GM23338 (cell line): Measurements from ENCODE around the gene NUAK2. TPM values are rescaled to one million over a fixed set of nuclear protein-coding genes. Genes with fewer than 3 reads are reported as not detected.

ENCODE experiments used
- ATAC-seq: fragments of 200-7000 bp; cut with Tn5 transposase; 3 replicates; pipeline ENCODE4 v1.9.1; 2020
- DNase-seq: peaks from one replicate; pipeline ENCODE4 v3.0.0-alpha.2; 2015; ENCODE audit warnings: low spot score
- H2AFZ ChIP-seq: fragments of 200-600 bp; sonication (generic); 2 replicates; pipeline ENCODE4 v1.8.0; 2016; ENCODE audit warnings: antibody characterized with exemption, mild to moderate bottlenecking, moderate library complexity
- H3F3A ChIP-seq: fragments of 200-600 bp; sonication (generic); replicated peaks from 2 replicates; pipeline ENCODE4 v1.8.0; 2017; ENCODE audit warnings: antibody characterized with exemption, mixed run types, low read depth
- H3K27ac ChIP-seq: fragments of 200-600 bp; sonication (generic); 2 replicates; pipeline ENCODE4 v1.6.1; 2016; ENCODE audit warnings: low read depth
- H3K27me3 ChIP-seq: fragments of 200-600 bp; sonication (generic); 2 replicates; pipeline ENCODE4 v1.8.0; 2016; ENCODE audit warnings: mild to moderate bottlenecking, mixed run types, moderate library complexity; ENCODE audit not compliant: insufficient read depth
- H3K36me3 ChIP-seq: fragments of 200-600 bp; sonication (generic); 2 replicates; pipeline ENCODE4 v1.8.0; 2016; ENCODE audit warnings: mild to moderate bottlenecking; ENCODE audit not compliant: insufficient read depth
- H3K4me1 ChIP-seq: fragments of 200-600 bp; sonication (generic); 2 replicates; pipeline ENCODE4 v1.8.0; 2016; ENCODE audit warnings: mild to moderate bottlenecking, moderate library complexity; ENCODE audit not compliant: insufficient read depth
- H3K4me2 ChIP-seq: fragments of 200-600 bp; sonication (generic); 2 replicates; pipeline ENCODE4 v1.7.1; 2017; ENCODE audit warnings: mixed run types
- H3K4me3 ChIP-seq: fragments of 200-600 bp; sonication (generic); 2 replicates; pipeline ENCODE4 v1.6.1; 2016; ENCODE audit warnings: mixed run types
- H3K79me2 ChIP-seq: fragments of 200-600 bp; sonication (generic); replicated peaks from 2 replicates; pipeline ENCODE4 v1.8.0; 2017; ENCODE audit warnings: mild to moderate bottlenecking; ENCODE audit not compliant: insufficient read depth
- H3K9me2 ChIP-seq: fragments of 200-600 bp; sonication (generic); 2 replicates; pipeline ENCODE4 v1.8.0; 2017; ENCODE audit not compliant: insufficient read depth
- H4K20me1 ChIP-seq: fragments of 200-600 bp; sonication (generic); replicated peaks from 2 replicates; pipeline ENCODE4 v1.8.0; 2017; ENCODE audit warnings: mild to moderate bottlenecking; ENCODE audit not compliant: insufficient read depth
- H3K27ac Mint-ChIP-seq: 2 replicates; pipeline ENCODE4 v1.8.0; 2020; ENCODE audit warnings: inconsistent platforms, mild to moderate bottlenecking, moderate library complexity, mixed read lengths
- H3K27me3 Mint-ChIP-seq: 3 replicates; pipeline ENCODE4 v1.8.0; 2022; ENCODE audit warnings: low read depth, mild to moderate bottlenecking, moderate library complexity, mixed read lengths, inconsistent platforms; ENCODE audit not compliant: insufficient read depth, poor library complexity
- H3K36me3 Mint-ChIP-seq: 3 replicates; pipeline ENCODE4 v1.8.0; 2021; ENCODE audit warnings: low read depth, mild to moderate bottlenecking, inconsistent platforms, moderate library complexity, mixed read lengths
- H3K4me1 Mint-ChIP-seq: 3 replicates; pipeline ENCODE4 v1.8.0; 2020; ENCODE audit warnings: mild to moderate bottlenecking, inconsistent platforms, mixed read lengths
- H3K4me3 Mint-ChIP-seq: 3 replicates; pipeline ENCODE4 v1.8.0; 2021; ENCODE audit warnings: moderate library complexity, mild to moderate bottlenecking, inconsistent platforms, mixed read lengths
- H3K9me3 Mint-ChIP-seq: 3 replicates; pipeline ENCODE4 v1.8.0; 2020; ENCODE audit warnings: moderate library complexity, mild to moderate bottlenecking, inconsistent platforms, mixed read lengths
- CREB1 ChIP-seq: fragments of 250-450 bp; sonication (Bioruptor Pico); IDR thresholded peaks from 2 replicates; pipeline ENCODE4 v1.5.0; 2020; ENCODE audit warnings: low read depth, mild to moderate bottlenecking, moderate library complexity
- JUNB ChIP-seq: IDR thresholded peaks from one replicate; pipeline ENCODE4 v1.6.1; 2016; ENCODE audit warnings: antibody characterized with exemption; ENCODE audit not compliant: unreplicated experiment
- POLR2AphosphoS5 ChIP-seq: IDR thresholded peaks from 2 replicates; pipeline ENCODE4 v1.6.1; 2016; ENCODE audit warnings: antibody characterized with exemption, low read depth
- STAT1 ChIP-seq: IDR thresholded peaks from one replicate; pipeline ENCODE4 v1.6.1; 2016; ENCODE audit warnings: antibody characterized with exemption; ENCODE audit not compliant: unreplicated experiment
- ZNF114 ChIP-seq: fragments of 250-450 bp; sonication (Bioruptor Pico); IDR thresholded peaks from 2 replicates; pipeline ENCODE4 v1.5.0; 2020; ENCODE audit warnings: mild to moderate bottlenecking, moderate library complexity
- ZNF331 ChIP-seq: fragments of 250-450 bp; sonication (Bioruptor Pico); IDR thresholded peaks from 2 replicates; pipeline ENCODE4 v1.5.0; 2020; ENCODE audit warnings: low read depth, mild to moderate bottlenecking, moderate library complexity
- polyA plus RNA-seq: library from polyadenylated mRNA; unstranded; fragments of >200 nt; fragmentation: Nextera tagmentation; extraction: Ambion mirVana; gene quantifications from 2 replicates; pipeline ENCODE4 v1.2.1, GENCODE V29; 2016
- total RNA-seq: library from RNA; depleted of rRNA; stranded (reverse); fragments of >200 nt; shearing (Covaris generic); gene quantifications from 2 replicates; pipeline ENCODE4 v1.2.3, GENCODE V29; 2014
- TF ChIP-seq, protein P1 (sequence below): fragments of 250-450 bp; sonication (Bioruptor Pico); IDR thresholded peaks from 2 replicates; pipeline ENCODE4 v1.5.0; 2020; ENCODE audit warnings: mild to moderate bottlenecking, moderate library complexity
- TF ChIP-seq, protein P2 (sequence below): IDR thresholded peaks from 2 replicates; pipeline ENCODE4 v1.6.1; 2016; ENCODE audit warnings: antibody characterized with exemption

The NUAK2 gene
- total and polyA plus RNA-seq, 2 experiments from 2014 or later: 7.8 to 15.3 TPM

DNA sequence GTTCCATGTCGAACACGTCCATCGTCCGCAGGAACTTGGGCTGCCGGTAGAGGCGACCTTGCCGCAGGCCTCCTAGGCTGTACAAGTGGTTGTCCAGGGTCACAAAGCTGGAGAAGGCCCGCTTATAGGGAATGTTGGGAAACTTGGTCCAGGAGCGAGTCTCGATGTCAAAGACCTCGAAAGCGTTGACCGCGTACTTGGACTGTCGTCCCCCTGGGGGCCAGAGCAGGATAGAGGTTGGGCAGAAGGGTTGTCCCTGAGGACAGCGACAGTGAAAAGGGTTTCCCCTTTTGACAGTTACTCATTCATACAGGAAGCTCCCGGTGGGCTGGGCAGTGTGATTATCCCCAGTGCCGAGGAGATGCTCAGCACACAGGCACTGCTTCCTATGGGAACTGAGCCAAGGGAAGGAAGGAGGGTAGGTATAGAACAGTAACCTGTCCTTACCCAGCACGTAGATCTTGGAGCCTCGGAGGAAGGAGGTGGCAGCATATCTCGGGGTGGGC lies 17.7 kb upstream of the NUAK2 start (continued):
- TF ChIP-seq, protein P1, sequence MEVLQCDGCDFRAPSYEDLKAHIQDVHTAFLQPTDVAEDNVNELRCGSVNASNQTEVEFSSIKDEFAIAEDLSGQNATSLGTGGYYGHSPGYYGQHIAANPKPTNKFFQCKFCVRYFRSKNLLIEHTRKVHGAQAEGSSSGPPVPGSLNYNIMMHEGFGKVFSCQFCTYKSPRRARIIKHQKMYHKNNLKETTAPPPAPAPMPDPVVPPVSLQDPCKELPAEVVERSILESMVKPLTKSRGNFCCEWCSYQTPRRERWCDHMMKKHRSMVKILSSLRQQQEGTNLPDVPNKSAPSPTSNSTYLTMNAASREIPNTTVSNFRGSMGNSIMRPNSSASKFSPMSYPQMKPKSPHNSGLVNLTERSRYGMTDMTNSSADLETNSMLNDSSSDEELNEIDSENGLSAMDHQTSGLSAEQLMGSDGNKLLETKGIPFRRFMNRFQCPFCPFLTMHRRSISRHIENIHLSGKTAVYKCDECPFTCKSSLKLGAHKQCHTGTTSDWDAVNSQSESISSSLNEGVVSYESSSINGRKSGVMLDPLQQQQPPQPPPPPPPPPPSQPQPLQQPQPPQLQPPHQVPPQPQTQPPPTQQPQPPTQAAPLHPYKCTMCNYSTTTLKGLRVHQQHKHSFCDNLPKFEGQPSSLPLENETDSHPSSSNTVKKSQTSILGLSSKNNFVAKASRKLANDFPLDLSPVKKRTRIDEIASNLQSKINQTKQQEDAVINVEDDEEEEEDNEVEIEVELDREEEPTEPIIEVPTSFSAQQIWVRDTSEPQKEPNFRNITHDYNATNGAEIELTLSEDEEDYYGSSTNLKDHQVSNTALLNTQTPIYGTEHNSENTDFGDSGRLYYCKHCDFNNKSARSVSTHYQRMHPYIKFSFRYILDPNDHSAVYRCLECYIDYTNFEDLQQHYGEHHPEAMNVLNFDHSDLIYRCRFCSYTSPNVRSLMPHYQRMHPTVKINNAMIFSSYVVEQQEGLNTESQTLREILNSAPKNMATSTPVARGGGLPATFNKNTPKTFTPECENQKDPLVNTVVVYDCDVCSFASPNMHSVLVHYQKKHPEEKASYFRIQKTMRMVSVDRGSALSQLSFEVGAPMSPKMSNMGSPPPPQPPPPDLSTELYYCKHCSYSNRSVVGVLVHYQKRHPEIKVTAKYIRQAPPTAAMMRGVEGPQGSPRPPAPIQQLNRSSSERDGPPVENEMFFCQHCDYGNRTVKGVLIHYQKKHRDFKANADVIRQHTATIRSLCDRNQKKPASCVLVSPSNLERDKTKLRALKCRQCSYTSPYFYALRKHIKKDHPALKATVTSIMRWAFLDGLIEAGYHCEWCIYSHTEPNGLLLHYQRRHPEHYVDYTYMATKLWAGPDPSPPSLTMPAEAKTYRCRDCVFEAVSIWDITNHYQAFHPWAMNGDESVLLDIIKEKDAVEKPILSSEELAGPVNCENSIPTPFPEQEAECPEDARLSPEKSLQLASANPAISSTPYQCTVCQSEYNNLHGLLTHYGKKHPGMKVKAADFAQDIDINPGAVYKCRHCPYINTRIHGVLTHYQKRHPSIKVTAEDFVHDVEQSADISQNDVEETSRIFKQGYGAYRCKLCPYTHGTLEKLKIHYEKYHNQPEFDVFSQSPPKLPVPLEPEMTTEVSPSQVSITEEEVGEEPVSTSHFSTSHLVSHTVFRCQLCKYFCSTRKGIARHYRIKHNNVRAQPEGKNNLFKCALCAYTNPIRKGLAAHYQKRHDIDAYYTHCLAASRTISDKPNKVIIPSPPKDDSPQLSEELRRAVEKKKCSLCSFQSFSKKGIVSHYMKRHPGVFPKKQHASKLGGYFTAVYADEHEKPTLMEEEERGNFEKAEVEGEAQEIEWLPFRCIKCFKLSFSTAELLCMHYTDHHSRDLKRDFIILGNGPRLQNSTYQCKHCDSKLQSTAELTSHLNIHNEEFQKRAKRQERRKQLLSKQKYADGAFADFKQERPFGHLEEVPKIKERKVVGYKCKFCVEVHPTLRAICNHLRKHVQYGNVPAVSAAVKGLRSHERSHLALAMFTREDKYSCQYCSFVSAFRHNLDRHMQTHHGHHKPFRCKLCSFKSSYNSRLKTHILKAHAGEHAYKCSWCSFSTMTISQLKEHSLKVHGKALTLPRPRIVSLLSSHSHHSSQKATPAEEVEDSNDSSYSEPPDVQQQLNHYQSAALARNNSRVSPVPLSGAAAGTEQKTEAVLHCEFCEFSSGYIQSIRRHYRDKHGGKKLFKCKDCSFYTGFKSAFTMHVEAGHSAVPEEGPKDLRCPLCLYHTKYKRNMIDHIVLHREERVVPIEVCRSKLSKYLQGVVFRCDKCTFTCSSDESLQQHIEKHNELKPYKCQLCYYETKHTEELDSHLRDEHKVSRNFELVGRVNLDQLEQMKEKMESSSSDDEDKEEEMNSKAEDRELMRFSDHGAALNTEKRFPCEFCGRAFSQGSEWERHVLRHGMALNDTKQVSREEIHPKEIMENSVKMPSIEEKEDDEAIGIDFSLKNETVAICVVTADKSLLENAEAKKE (CRISPR knock-in tag): no peak
- TF ChIP-seq POLR2AphosphoS5 (no peak), JUNB (no peak), STAT1 (no peak), ZNF114 (no peak), ZNF331 (CRISPR knock-in tag) (no peak), CREB1 (no peak)
- TF ChIP-seq, protein P2, sequence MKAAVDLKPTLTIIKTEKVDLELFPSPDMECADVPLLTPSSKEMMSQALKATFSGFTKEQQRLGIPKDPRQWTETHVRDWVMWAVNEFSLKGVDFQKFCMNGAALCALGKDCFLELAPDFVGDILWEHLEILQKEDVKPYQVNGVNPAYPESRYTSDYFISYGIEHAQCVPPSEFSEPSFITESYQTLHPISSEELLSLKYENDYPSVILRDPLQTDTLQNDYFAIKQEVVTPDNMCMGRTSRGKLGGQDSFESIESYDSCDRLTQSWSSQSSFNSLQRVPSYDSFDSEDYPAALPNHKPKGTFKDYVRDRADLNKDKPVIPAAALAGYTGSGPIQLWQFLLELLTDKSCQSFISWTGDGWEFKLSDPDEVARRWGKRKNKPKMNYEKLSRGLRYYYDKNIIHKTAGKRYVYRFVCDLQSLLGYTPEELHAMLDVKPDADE: no peak

DNA sequence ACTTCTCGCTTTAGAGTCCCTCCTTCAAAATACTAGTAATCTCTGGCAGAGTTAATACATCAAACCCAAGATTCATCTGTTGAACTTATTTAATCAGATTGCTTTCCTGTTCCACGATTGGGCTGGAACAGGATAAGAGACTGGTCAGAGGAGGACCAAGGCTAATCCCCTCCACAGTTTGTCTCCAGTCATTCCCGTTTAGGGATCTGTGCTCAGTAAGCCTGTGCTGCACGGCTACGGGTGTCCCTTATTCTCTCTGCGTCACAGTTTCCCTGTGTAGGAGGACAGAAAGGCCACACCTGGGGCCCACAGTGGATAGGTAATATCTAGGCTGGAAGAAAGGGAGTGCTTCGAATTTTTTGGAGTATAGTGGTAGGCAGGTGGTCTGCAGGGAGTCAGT lies 16.5 kb upstream of the NUAK2 start:
- H3K36me3 Mint-ChIP-seq: no peaks in the 10 kb centered on the region
- H3K36me3 ChIP-seq: no peaks in the 10 kb centered on the region
- TF ChIP-seq, protein P1 (CRISPR knock-in tag): no peak
- TF ChIP-seq, protein P2: no peak
- no peak for TF ChIP-seq STAT1

More for the DNA sequence above, 16.5 kb upstream of the NUAK2 start:
- Mint-ChIP-seq H3K27ac (no peak overlapping the region), H3K27me3 (peaks cover 36% of the 10 kb centered on the region), H3K9me3 (no peaks in the 10 kb centered on the region), H3K4me3 (no peak overlapping the region), H3K4me1 (peaks cover 23% of the 10 kb centered on the region)
- no peak for DNase-seq
- Histone ChIP-seq H4K20me1 (no peaks in the 10 kb centered on the region), H3K9me2 (no peaks in the 10 kb centered on the region), H3F3A (0 out of 2 replicates have a peak, but pooled peaks cover 3% of the 10 kb centered on the region), H3K27ac (no peak overlapping the region), H3K79me2 (no peaks in the 10 kb centered on the region), H3K4me2 (no peak overlapping the region), H3K4me1 (peaks cover 8% of the 10 kb centered on the region; the same call in 1 of the 2 replicates), H3K4me3 (no peak overlapping the region), H2AFZ (no peak overlapping the region), H3K27me3 (peaks cover 13% of the 10 kb centered on the region)
- ATAC-seq: no peak
